SK-N-SH (cell line): ENCODE measurements around the gene SORCS3. TPM values are rescaled to one million over a fixed set of nuclear protein-coding genes. Genes with fewer than 3 reads are reported as not detected.

ENCODE experiments used
- CTCF ChIA-PET: fragments of 300-600, 350-600 bp; formaldehyde crosslinking; extraction: SDS; loops from one replicate; lab custom pipeline; 2021; lab: Yijun Ruan, JAX
- POLR2A ChIA-PET: fragments of 350-600 bp; sonication (Branson Sonifier 250); formaldehyde crosslinking; extraction: SDS; loops from one replicate; lab custom pipeline; 2020; ENCODE audit warnings: antibody characterized with exemption, inconsistent platforms; lab: Yijun Ruan, JAX
- DNase-seq: peaks from one replicate; pipeline ENCODE4 v3.0.0; 2012
- H2AFZ ChIP-seq: fragments of 200-600 bp; sonication (generic); 2 replicates; pipeline ENCODE4 v1.8.1; 2016; ENCODE audit warnings: antibody characterized with exemption, mild to moderate bottlenecking, low read depth
- H3F3A ChIP-seq: fragments of 200-600 bp; sonication (generic); replicated peaks from 2 replicates; pipeline ENCODE3; 2016; ENCODE audit warnings: antibody characterized with exemption, mild to moderate bottlenecking; ENCODE audit not compliant: insufficient read depth
- H3K27ac ChIP-seq, 2 experiments: fragments of 200-500 bp in 1 of 2; fragments of 200-600 bp in 1 of 2; sonication (Bioruptor generic) in 1 of 2; sonication (generic), shearing (Covaris generic) in 1 of 2; 2 replicates each; pipeline versions ENCODE4 v1.5.1 to v1.6.1; 2014 to 2016; ENCODE audit warnings: low read depth in 2 of 2, inconsistent platforms in 1 of 2, low read length in 1 of 2, mild to moderate bottlenecking in 1 of 2, mixed read lengths in 1 of 2
- H3K27me3 ChIP-seq: fragments of 200-600 bp; sonication (generic), shearing (Covaris generic); 2 replicates; pipeline ENCODE4 v1.6.1; 2016; ENCODE audit warnings: mixed run types; ENCODE audit not compliant: insufficient read depth
- H3K36me3 ChIP-seq, 2 experiments: fragments of 200-500 bp in 1 of 2; fragments of 200-600 bp in 1 of 2; sonication (Bioruptor generic) in 1 of 2; sonication (generic) in 1 of 2; replicated peaks in 1 of 2; 2 replicates each; pipeline versions ENCODE3 to v1.5.1; 2014 to 2016; ENCODE audit warnings: low read length in 1 of 2, mild to moderate bottlenecking in 1 of 2; ENCODE audit not compliant: insufficient read depth in 2 of 2, control insufficient read depth in 1 of 2
- H3K4me1 ChIP-seq, 2 experiments: fragments of 200-500 bp in 1 of 2; fragments of 200-600 bp in 1 of 2; sonication (Bioruptor generic) in 1 of 2; sonication (generic), shearing (Covaris generic) in 1 of 2; 2 replicates each; pipeline versions ENCODE4 v1.5.1 to v1.6.1; 2014 to 2016; ENCODE audit warnings: low read depth in 1 of 2, low read length in 1 of 2, mixed run types in 1 of 2; ENCODE audit not compliant: insufficient read depth in 2 of 2, control insufficient read depth in 1 of 2
- H3K4me2 ChIP-seq: fragments of 200-600 bp; sonication (generic), shearing (Covaris generic); 2 replicates; pipeline ENCODE4 v1.6.1; 2017; ENCODE audit warnings: mixed run types
- H3K4me3 ChIP-seq, 2 experiments: fragments of 200-500 bp in 1 of 2; fragments of 200-600 bp in 1 of 2; sonication (Bioruptor generic) in 1 of 2; sonication (generic), shearing (Covaris generic) in 1 of 2; 2 replicates each; pipeline versions ENCODE4 v1.5.1 to v1.8.1; 2014 to 2016; ENCODE audit warnings: low read depth in 2 of 2, inconsistent platforms in 1 of 2, low read length in 1 of 2, mild to moderate bottlenecking in 1 of 2, mixed read lengths in 1 of 2, moderate library complexity in 1 of 2
- H3K79me2 ChIP-seq: fragments of 200-600 bp; sonication (generic); 2 replicates; pipeline ENCODE4 v1.8.1; 2017; ENCODE audit warnings: mild to moderate bottlenecking; ENCODE audit not compliant: insufficient read depth
- H3K9ac ChIP-seq: fragments of 200-600 bp; sonication (generic); 2 replicates; pipeline ENCODE4 v1.6.1; 2017; ENCODE audit warnings: mixed run types
- H3K9me2 ChIP-seq: fragments of 200-600 bp; sonication (generic); 2 replicates; pipeline ENCODE4 v1.6.1; 2017; ENCODE audit warnings: mixed run types
- H3K9me3 ChIP-seq: fragments of 200-600 bp; sonication (generic); 2 replicates; pipeline ENCODE4 v1.6.1; 2017; ENCODE audit warnings: mixed run types, mild to moderate bottlenecking, moderate library complexity
- H4K20me1 ChIP-seq: fragments of 200-600 bp; sonication (generic); 2 replicates; pipeline ENCODE4 v1.6.1; 2017; ENCODE audit warnings: mild to moderate bottlenecking, mixed run types; ENCODE audit not compliant: insufficient read depth
- CTCF ChIP-seq: fragments of 200-600 bp; sonication (generic); IDR thresholded peaks from 2 replicates; pipeline ENCODE4 v1.6.1; 2017; ENCODE audit warnings: antibody characterized with exemption, mild to moderate bottlenecking, moderate library complexity
- EP300 ChIP-seq, 2 experiments: IDR thresholded peaks; 2 replicates each; pipeline versions ENCODE4 v1.4.0 to v1.6.1; 2012; ENCODE audit warnings: borderline replicate concordance in 1 of 2, low read depth in 1 of 2, low read length in 1 of 2
- EZH2phosphoT487 ChIP-seq: fragments of 200-600 bp; sonication (generic); IDR thresholded peaks from 2 replicates; pipeline ENCODE4 v1.6.1; 2017; ENCODE audit warnings: low read depth, mixed run types, mild to moderate bottlenecking, antibody characterized with exemption, moderate library complexity, borderline replicate concordance
- FOXJ3 ChIP-seq: sonication (generic); formaldehyde crosslinking; IDR thresholded peaks from 2 replicates; pipeline ENCODE4 v1.5.1; 2020; ENCODE audit warnings: mild to moderate bottlenecking, missing genetic modification reagents
- GATA2 ChIP-seq: sonication (generic); formaldehyde crosslinking; IDR thresholded peaks from 2 replicates; pipeline ENCODE4 v1.5.0; 2020; ENCODE audit warnings: mild to moderate bottlenecking, missing genetic modification reagents
- IRF3 ChIP-seq: fragments of 150-350 bp; IDR thresholded peaks from 2 replicates; pipeline ENCODE4 v1.6.1; 2016; ENCODE audit warnings: mild to moderate bottlenecking, low read depth, low read length
- JUND ChIP-seq: IDR thresholded peaks from 2 replicates; pipeline ENCODE4 v1.4.0; 2012
- NRF1 ChIP-seq: IDR thresholded peaks from 2 replicates; pipeline ENCODE4 v1.6.1; 2012; ENCODE audit warnings: low read depth, mild to moderate bottlenecking, low read length
- REST ChIP-seq: IDR thresholded peaks from 2 replicates; pipeline ENCODE4 v1.6.1; 2012; ENCODE audit warnings: mild to moderate bottlenecking, low read depth, low read length, moderate library complexity
- RFX5 ChIP-seq: IDR thresholded peaks from 2 replicates; pipeline ENCODE4 v1.6.1; 2012; ENCODE audit warnings: mild to moderate bottlenecking, improper control_type of control experiment, low read length
- RXRA ChIP-seq: IDR thresholded peaks from 2 replicates; pipeline ENCODE4 v1.4.0; 2012; ENCODE audit warnings: low read depth, mild to moderate bottlenecking, borderline replicate concordance
- SIN3A ChIP-seq: IDR thresholded peaks from 2 replicates; pipeline ENCODE4 v1.6.1; 2012; ENCODE audit warnings: low read depth, mild to moderate bottlenecking, low read length, moderate library complexity, borderline replicate concordance
- TAF1 ChIP-seq: IDR thresholded peaks from 2 replicates; pipeline ENCODE4 v1.6.1; 2012; ENCODE audit warnings: low read depth, mild to moderate bottlenecking, low read length, moderate library complexity, borderline replicate concordance
- TEAD4 ChIP-seq: IDR thresholded peaks from 2 replicates; pipeline ENCODE4 v1.4.0; 2012; ENCODE audit warnings: mild to moderate bottlenecking, borderline replicate concordance; ENCODE audit not compliant: insufficient read depth
- YY1 ChIP-seq: IDR thresholded peaks from 2 replicates; pipeline ENCODE4 v1.4.0; 2012; ENCODE audit warnings: low read depth, mild to moderate bottlenecking
- ZBTB33 ChIP-seq: IDR thresholded peaks from 2 replicates; pipeline ENCODE4 v1.4.0; 2012; ENCODE audit warnings: low read depth, borderline replicate concordance
- WGBS: methylation state at CpG from one replicate; pipeline ENCODE4 v1.1.6; 2017; ENCODE audit warnings: low lambda C conversion rate; 5-methylcytosine and 5-hydroxymethylcytosine counted together
- polyA plus RNA-seq, 3 experiments: library from polyadenylated mRNA; depleted of rRNA; stranded (reverse); fragments of >200 nt; gene quantifications; 2 replicates each; pipeline ENCODE4 v1.2.3, GENCODE V29; 2012

The SORCS3 gene
- polyA plus RNA-seq, 1 of the 3 experiments (the other 2 are of a cell fraction): not detected

GRCh38 chr10:104663563-104663962 lies 22.5 kb downstream of the SORCS3 start (continued):
- TF ChIP-seq TAF1 (no peak), EZH2phosphoT487 (no peak)

GRCh38 chr10:104664205-104664604 lies 23.1 kb downstream of the SORCS3 start:
- Histone ChIP-seq H3K4me2 (no peak overlapping the region), H3K27ac (no peak overlapping the region), H3K4me3 (no peak overlapping the region), H3F3A (no peaks in the 10 kb centered on the region), H3K4me1 (peaks cover 0 to 5% of the 10 kb centered on the region in 2 experiments; a peak in 1 of 4 replicates), H3K79me2 (no peaks in the 10 kb centered on the region), H3K9me2 (no peaks in the 10 kb centered on the region), H3K36me3 (no peaks in the 10 kb centered on the region), H3K9ac (no peak overlapping the region), H4K20me1 (no peaks in the 10 kb centered on the region), H2AFZ (no peak overlapping the region), H3K27me3 (no peaks in the 10 kb centered on the region), H3K9me3 (no peaks in the 10 kb centered on the region)
- ChIA-PET POLR2A (no interaction called here), CTCF (interaction anchor here (1.2 to 2.2 kb wide), 4 partner anchors 22 to 262 kb away, joined by 3 to 5 read pairs (median 4); no protein-coding TSS in a partner anchor)
- TF ChIP-seq EZH2phosphoT487: no peak
- no peak for TF ChIP-seq CTCF
- TF ChIP-seq GATA2 (CRISPR knock-in tag): no peak
- no peak for TF ChIP-seq REST
- TF ChIP-seq TEAD4: no peak
- no peak for TF ChIP-seq RFX5
- no peak for TF ChIP-seq YY1
- no peak for TF ChIP-seq SIN3A
- WGBS: 23% methylated on average over 5 of the region's 5 CpGs
- no peak for DNase-seq

GRCh38 chr10:104665174-104665573 lies 24.1 kb downstream of the SORCS3 start:
- Histone ChIP-seq H3K4me2 (no peak overlapping the region), H3K9ac (no peak overlapping the region), H3F3A (no peaks in the 10 kb centered on the region), H3K9me2 (no peaks in the 10 kb centered on the region), H3K79me2 (no peaks in the 10 kb centered on the region), H3K27me3 (no peaks in the 10 kb centered on the region), H3K4me1 (peaks cover 0 to 5% of the 10 kb centered on the region in 2 experiments; a peak in 1 of 4 replicates), H3K9me3 (no peaks in the 10 kb centered on the region), H3K4me3 (no peak overlapping the region), H4K20me1 (no peaks in the 10 kb centered on the region), H2AFZ (no peak overlapping the region), H3K27ac (no peak overlapping the region), H3K36me3 (no peaks in the 10 kb centered on the region)
- DNase-seq: no peak
- ChIA-PET CTCF (interaction anchor here (1.2 to 1.6 kb wide), 3 partner anchors 43 to 261 kb away, joined by 3 to 5 read pairs (median 4); no protein-coding TSS in a partner anchor), POLR2A (no interaction called here)
- WGBS: 24% methylated on average over 4 of the region's 4 CpGs
- TF ChIP-seq EP300 (IDR thresholded peaks at IDR 0.05; ENCODE audit: borderline replicate concordance in 1 of 2, low read depth in 1 of 2, low read length in 1 of 2): no peak
- TF ChIP-seq JUND: no peak
- no peak for TF ChIP-seq IRF3
- no peak for TF ChIP-seq GATA2 (CRISPR knock-in tag)
- TF ChIP-seq FOXJ3 (CRISPR knock-in tag): no peak
- TF ChIP-seq ZBTB33: no peak
- no peak for TF ChIP-seq NRF1
- no peak for TF ChIP-seq RXRA
